ENCODE data around the gene NOP16.

Gene NOP16

DNA sequence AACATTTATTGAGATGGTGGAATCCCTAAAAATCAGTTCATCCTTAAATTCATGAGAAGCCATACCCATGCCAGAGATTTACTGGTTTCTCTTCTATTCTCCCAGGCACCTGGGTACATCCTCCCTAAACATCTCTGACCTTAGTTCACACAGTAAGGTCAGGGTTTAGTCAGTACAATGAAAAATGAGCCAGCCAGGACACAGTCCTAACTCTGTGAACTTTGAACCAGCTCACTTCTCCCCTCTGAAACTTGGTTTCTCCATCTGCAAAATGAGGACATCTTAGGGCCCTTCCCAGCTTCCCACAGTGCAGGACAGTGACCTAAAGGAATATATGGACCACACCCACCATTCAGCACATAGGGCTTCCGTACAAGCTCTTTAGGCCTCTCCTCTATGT, 1.9 kb downstream of the NOP16 start:
- no peak for DNase-seq (ENCODE audit: low read depth in 2 of 2)

DNA sequence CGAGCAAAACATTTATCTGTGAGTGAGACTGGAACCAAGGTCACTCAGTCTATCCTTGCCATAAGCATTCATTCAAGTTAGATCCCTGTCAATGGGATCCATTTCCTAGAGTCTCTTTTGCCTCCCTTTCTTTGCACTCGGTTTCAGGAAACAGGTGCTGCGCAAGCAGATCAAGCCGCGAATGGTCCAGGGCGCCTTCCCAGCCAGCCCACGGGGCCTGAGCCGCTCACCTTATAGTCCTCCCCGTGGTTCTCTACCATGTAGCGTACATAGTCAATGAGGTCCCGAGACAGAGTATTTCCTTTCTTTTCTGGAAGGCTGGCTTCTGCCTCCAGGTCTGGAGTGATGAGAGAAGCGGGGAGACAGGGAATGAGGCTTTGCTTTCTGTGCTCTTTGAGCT, 3.4 kb downstream of the NOP16 start:
- no peak for DNase-seq (ENCODE audit: low read depth in 2 of 2)

DNA sequence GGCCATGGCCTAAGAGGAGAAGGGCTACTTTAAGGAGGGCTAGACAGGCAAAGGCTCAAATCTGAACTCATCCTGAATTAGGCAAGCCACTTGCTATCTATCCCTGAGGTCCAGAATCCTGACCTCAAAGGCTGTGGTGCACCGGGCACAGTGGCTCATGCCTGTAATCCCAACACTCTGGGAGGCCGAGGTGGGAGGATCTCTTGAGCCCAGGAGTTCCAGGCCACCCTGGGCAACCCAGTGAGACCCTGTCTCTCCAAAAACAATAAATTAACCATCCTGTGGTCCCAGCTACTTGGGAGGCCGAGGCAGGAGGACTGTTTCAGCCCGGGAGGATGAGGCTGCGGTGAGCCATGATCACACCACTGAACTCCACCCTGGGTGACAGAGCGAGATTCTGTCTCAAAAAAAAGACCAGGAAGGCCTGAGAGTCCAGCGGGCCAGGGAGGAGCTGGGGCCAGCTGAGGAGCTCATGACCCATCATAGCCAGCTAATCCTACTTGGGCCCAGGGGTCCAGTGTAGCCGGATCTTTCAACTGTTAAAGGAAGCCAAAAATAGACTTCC, 4.0 kb downstream of the NOP16 start:
- DNase-seq (ENCODE audit: low read depth in 2 of 2) = no peak

GRCh38 chr5:176383961-176384360, 4.4 kb downstream of the NOP16 start:
- DNase-seq (ENCODE audit: low read depth in 2 of 2) = no peak

DNA sequence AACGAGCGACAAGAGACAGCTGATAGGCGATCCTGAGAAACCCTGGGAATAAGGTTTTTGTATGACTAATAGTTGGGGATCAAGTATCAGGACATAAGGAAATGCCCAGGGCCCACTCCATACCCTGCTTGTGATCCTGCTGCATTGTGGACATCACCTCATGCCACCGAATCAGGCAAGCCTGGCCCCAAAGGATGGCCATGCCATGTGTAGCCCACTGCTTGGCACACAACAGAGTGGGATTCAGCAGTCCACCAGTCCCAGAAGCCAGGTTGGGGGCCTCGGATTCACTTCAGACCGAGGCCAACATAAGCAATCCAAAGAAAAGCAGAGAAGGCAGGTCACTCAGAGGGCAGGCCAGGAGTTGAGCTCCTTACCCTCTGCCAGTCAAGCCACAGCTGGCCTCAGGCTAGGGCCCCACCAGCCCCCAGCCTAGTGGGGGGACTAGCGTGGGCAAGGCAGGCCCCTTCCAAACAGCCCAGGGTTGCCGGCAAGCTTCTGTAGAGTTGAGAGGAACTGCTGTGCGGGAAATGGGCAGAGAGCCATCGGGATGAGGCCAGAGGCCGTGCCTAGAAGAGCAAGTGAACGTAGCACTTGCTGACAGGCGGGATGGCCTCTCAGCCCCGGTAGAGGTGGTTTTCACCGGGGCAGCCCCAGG, 5.0 kb downstream of the NOP16 start:
- DNase-seq (ENCODE audit: low read depth in 2 of 2) = no peak

- DNase-seq (ENCODE audit: low read depth in 2 of 2) = no peak
Observed at GRCh38 chr5:176382721-176383120, 5.7 kb downstream of the NOP16 start.

GRCh38 chr5:176381979-176382378, 6.4 kb downstream of the NOP16 start:
- DNase-seq (ENCODE audit: low read depth in 2 of 2) = no peak

- no peak for DNase-seq (ENCODE audit: low read depth in 2 of 2)
Observed at GRCh38 chr5:176381423-176381822, 7.0 kb downstream of the NOP16 start.

DNA sequence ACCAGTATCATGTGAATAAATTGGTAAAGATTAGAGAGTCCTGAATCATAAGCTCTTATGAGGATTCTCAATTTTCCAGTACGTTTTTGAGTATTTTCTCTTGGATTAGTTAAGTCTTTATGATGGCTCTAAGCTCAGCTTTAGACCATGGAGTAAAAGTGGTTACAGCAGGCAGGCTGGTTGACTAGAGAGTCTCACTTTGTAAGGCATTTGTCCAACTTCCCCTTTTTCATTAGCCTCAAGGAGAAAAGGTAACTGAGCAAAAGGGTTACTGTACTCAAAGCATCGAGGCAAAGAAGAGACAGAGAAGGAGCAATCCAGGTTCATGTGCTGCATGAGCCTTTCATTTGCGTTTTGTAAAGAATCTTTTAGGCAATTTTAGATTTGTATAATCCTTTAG, 8.5 kb downstream of the NOP16 start:
- DNase-seq (ENCODE audit: low read depth in 2 of 2) = no peak

DNA sequence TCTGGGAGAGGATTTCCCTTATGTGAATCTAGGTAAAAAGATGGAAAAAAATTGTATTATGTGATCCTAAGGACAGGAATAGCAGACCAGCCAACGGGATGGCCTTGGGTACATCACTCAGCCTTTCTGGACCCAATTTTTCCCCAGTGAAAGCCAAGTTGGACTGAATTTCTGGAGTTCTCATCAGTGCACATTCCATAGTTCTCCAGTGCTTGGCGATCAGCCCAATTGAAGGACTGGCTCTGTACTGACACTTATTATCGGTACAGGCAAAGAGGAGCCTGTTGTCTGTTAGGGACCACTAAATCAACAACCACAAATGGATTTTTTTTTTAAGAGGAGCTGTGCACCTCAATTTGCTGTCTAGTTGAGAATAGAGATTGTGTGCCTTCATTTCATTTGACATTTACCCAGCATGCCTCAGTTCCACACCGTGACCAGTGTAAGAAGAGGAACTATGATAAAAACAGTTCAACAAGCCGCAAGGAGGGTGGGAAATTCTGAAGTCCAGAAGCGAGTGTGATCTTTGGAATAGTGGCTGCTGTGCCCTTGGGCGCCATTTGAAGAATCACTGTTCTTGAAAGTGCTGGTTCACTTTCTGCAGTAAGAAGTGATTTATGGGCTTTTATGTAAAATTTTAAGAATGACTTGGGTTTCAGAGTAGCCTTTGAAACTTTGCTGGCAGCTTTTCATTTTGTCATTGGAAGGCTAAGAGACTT, 15.1 kb downstream of the NOP16 start:
- DNase-seq (ENCODE audit: low read depth in 2 of 2) = no peak

- DNase-seq (ENCODE audit: low read depth in 2 of 2) = no peak
Observed at GRCh38 chr5:176371621-176372539, 16.5 kb downstream of the NOP16 start.

DNA sequence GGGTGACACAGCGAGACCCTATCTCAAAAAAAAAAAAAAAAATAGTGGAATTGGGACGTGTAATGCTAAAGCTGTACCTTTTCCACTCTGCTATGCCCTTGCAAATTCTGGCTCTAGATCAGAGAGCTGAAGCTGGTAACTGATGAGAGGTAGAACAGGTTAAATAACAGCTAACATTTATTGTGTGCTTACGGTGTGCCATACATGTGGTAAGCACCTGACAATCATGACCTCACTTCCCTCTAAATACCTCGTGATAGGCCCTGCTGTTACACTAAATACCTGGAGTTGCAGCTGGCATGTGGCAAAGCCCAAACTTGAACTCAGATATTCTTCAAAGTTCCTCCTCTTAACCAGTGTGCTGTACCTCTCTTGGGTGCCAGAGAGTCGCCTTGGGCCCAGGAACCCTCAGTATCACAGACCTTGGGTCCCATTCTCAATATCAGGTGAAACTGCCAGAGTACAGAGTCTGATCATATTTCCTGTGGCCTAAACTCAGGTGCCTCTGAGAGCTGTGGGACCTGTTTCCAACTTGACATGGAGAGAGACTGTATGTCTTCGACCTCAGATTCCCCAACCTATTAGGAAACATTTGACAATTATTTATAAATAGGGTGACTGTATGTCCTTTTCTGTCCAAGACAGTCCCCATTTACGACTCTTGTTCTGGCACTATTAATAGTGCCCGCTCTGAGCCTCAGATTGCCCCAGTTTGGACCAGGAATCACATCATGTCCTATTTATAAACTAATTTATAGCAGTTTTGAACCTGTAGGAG, 18.3 kb downstream of the NOP16 start:
- no peak for DNase-seq (ENCODE audit: low read depth in 2 of 2)

- DNase-seq (ENCODE audit: low read depth in 2 of 2) = no peak
Observed at GRCh38 chr5:176368726-176369125, 19.7 kb downstream of the NOP16 start.

GRCh38 chr5:176366232-176366894, 22.0 kb downstream of the NOP16 start:
- DNase-seq (ENCODE audit: low read depth in 2 of 2) = no peak

DNA sequence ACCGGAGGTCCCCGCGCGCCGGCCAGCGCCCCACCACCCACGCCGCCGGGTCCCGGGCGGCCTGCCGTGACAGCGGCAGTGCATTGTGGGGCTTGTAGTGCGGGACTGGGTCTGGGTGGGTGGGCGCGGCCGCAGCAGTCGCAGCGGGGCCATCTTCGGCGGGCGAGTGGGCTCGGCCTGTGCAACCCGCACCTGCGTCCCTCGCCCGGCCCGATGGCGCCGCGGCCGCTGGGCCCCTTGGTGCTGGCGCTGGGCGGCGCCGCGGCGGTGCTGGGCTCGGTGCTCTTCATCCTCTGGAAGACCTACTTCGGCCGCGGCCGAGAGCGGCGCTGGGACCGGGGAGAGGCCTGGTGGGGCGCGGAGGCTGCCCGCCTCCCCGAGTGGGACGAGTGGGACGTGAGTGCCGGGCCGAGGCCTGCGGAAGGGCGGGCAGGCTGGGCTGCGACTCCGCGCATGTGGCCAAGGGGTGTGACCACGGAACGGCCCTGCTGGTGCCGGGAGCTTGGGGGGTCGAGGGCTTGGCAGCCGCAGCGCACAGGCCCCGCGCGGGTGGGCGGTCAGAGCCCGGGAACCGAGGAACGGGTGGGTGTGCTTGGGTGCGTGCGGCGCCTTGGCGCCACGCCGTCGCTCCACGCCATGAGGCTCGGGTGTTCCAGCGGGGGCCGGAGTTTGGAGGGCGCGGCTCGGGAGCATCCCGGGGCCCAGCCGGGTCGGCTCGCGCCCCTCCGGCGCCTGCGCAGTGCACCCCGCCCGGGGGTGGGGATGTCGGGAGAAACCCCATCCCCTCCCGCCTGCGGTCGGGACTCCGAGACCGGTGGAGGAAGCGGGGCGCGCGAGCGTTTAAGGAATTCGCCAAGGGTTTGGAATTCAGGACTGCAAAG, 22.8 kb downstream of the NOP16 start, which contains the start of gene ARL10:
ARL10 (plus strand) TSS at position 137 of the 881 bp plus-strand sequence; CDS start at position 214, 77 bp downstream.
- DNase-seq (ENCODE audit: low read depth in 2 of 2) = peak; percentile 33 to 53

DNA sequence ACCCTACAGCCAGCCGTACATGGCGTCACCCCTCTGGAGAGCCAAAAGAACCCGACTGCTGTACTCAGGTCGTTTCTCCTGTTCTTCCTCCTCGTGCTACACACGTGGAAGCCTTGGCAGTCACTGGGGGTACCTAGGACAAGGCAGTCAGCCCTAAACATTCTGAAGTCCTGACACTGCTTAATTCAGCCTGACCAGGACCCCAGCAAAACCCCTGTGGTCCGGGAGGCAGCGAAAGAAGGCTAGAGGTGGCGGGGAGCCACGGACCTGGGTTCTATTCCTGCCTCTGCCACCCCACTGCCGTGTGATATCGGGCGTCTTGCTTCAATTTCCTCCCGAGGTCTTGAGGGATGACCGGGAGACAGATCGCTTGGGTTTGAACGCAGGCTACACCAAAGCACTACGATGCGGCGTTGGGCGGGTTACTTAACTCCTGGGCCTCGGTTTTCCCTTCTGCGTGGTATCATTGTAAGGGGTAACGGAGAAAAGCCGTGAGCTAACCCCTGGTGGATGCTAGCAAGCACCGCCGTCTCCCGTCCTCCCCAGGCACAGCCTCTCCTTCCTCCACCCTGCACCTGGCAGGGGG, 23.5 kb downstream of the NOP16 start:
- DNase-seq (ENCODE audit: low read depth in 2 of 2) = no peak

- DNase-seq (ENCODE audit: low read depth in 2 of 2) = no peak
Observed at GRCh38 chr5:176362233-176362490, 26.2 kb downstream of the NOP16 start.

DNA sequence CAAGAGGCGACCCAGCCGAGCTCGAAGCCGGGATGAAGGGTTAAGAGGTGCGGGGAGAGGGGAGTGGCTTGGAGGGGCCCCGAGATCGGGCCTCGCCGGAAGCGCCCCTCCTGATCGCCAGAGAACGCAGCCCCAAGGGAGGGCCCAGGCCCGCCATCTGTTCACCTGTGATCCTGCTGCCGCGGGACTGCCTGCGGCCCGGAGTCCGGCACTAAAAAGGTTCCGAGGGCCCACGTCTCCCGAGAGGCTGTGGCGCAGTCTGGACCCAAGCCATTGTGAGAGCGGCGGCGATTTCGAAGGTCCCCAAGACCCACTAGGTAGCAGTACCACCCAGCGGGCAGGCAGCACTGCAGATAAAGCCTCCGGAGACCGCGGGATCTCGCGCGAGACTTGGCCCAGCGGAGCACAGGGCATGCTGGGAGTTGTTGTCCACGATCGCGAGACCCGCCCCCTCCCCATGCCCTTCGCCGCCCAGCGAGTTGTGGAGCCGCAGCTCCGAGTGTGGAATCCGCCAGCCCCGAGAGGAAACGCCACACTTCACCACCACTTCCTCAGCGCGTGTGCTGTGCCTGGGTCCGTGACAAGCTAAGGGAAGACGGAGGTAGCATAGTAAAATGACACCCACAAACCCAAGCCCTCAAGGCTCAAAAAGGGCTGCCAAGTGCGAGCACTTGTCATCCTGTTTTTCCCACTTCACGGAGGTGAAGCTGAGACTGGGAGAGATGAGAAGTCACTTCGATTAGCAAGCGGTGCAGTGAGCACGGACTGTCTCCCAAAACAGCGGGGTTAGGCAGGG, 26.8 kb downstream of the NOP16 start, which contains the start of gene KIAA1191:
KIAA1191 (minus strand) TSS at position 328 of the 796 bp plus-strand sequence. CDS start 2,256 bp downstream, outside the sequence.
- DNase-seq (ENCODE audit: low read depth in 2 of 2) = peak; percentile 89 to 92

All from stimulated activated CD4-positive, alpha-beta T cell treated with anti-CD3 and anti-CD28 coated beads, Interleukin-15, amount 100 ng/mL, for 48 hours (primary cell).